Esophagus (tissue), 2 donors: ENCODE data around the gene FANCC. TPM values are rescaled to one million over a fixed set of nuclear protein-coding genes. Genes with fewer than 3 reads are reported as not detected.

Experiments
- H3K27ac ChIP-seq, 2 donors: one replicate each; pipeline ENCODE4 v1.5.1; 2013; ENCODE audit warnings: low read depth in 2 of 2, mild to moderate bottlenecking in 2 of 2, inconsistent platforms in 1 of 2, low read length in 1 of 2, moderate library complexity in 1 of 2
- H3K27me3 ChIP-seq, 2 donors: one replicate each; pipeline ENCODE4 v1.6.1; 2013; ENCODE audit warnings: low read length in 2 of 2, control low read depth in 1 of 2, mild to moderate bottlenecking in 1 of 2; ENCODE audit not compliant: insufficient read depth in 2 of 2, control insufficient read depth in 1 of 2
- H3K36me3 ChIP-seq, 2 donors: one replicate each; pipeline ENCODE4 v1.6.1; 2013; ENCODE audit warnings: low read length in 1 of 2; ENCODE audit not compliant: control insufficient read depth in 2 of 2, insufficient read depth in 2 of 2
- H3K4me1 ChIP-seq, 2 donors: one replicate each; pipeline ENCODE4 v1.6.1; 2013; ENCODE audit warnings: low read length in 1 of 2; ENCODE audit not compliant: control insufficient read depth in 2 of 2, insufficient read depth in 2 of 2
- H3K4me3 ChIP-seq, 2 donors: one replicate each; pipeline ENCODE4 v1.5.1; 2013; ENCODE audit warnings: low read length in 2 of 2, mild to moderate bottlenecking in 2 of 2, low read depth in 1 of 2, moderate library complexity in 1 of 2
- H3K9me3 ChIP-seq, 2 donors: one replicate each; pipeline ENCODE4 v1.6.1; 2013; ENCODE audit warnings: mild to moderate bottlenecking in 2 of 2, low read depth in 1 of 2, low read length in 1 of 2, moderate library complexity in 1 of 2; ENCODE audit not compliant: control insufficient read depth in 2 of 2, insufficient read depth in 1 of 2
- WGBS, 2 donors: extraction: QIAGEN DNeasy Blood & Tissue Kit; methylation state at CpG; one replicate each; pipeline ENCODE4 v1.1.7; 2013; 5-methylcytosine and 5-hydroxymethylcytosine counted together
- polyA plus RNA-seq, 2 donors: library from polyadenylated mRNA; stranded (reverse); fragments of 200-250 nt; gene quantifications; one replicate each; pipeline ENCODE4 v1.2.3, GENCODE V29; 2013
- donor health status: healthy with polysubstance abuse.
- donor health status: Bipolar disorder and iron deficiency.

The FANCC gene
- polyA plus RNA-seq, 2 donors: 2.5 to 3.6 TPM

DNA sequence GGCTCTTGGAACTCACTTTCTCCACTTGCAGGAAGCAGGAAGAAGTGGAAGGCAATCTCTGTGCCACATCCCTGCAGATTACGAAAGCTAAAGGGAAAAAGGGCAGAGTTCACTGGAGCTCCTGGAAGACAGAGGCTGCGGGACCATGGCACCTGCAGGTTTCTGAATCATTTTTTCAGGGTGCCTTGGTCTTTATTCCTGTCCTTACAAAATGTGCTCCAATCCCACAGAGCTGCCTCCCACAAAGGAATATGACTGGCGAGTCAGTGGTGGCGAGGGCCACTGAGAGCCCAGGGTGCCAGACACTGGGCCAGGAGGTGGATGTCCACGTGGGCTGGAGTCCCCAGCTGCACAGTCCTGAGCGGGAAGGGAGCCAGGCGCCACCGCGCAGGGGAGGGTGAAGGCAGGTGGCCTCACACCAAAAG, 183.0 kb downstream of the FANCC start:
- WGBS, 2 donors: 78 to 92% methylated on average over 9 of the region's 9 CpGs

DNA sequence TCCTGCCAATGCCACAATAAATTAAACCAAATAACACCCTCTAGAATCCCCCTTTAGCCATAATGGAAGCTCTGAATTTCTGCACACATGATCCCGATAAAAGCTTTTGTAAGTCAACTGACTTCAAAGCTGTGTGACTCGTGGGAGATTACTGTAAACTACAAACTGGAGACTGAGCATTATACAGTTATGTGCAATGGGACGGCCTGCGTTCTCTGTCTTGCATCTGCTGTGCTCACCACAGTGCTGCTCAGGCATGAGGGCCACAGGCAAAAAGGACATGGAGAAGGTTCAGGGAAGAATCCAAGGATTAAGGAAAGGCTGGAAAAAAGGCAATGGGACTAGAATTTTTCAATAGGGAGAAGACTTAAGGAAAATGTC, 184.2 kb downstream of the FANCC start:
- 78 to 82% methylated on average over 4 of the region's 4 CpGs for WGBS, 2 donors
- no peaks in the 10 kb centered on the region for H3K36me3 ChIP-seq
- no peak overlapping the region for H3K27ac ChIP-seq
- no peaks in the 10 kb centered on the region for H3K4me1 ChIP-seq
- H3K27me3 ChIP-seq: no peaks in the 10 kb centered on the region
- no peaks in the 10 kb centered on the region for H3K9me3 ChIP-seq
- no peak overlapping the region for H3K4me3 ChIP-seq

More for the DNA sequence above, 183.0 kb downstream of the FANCC start:
- Histone ChIP-seq H3K4me3 (no peak overlapping the region), H3K4me1 (no peaks in the 10 kb centered on the region), H3K9me3 (no peaks in the 10 kb centered on the region), H3K27me3 (no peaks in the 10 kb centered on the region), H3K27ac (no peak overlapping the region), H3K36me3 (peaks cover 0 to 2% of the 10 kb centered on the region in 2 donors)

- no peaks in the 10 kb centered on the region for H3K36me3 ChIP-seq
- H3K4me1 ChIP-seq: no peaks in the 10 kb centered on the region
- H3K9me3 ChIP-seq: no peaks in the 10 kb centered on the region
- no peaks in the 10 kb centered on the region for H3K27me3 ChIP-seq
- 79 to 80% methylated on average over 17 of the region's 17 CpGs for WGBS, 2 donors
- H3K27ac ChIP-seq: no peak overlapping the region
- no peak overlapping the region for H3K4me3 ChIP-seq
Observed at GRCh38 chr9:95132366-95133324, 184.9 kb downstream of the FANCC start.

GRCh38 chr9:95131023-95131943, 186.2 kb downstream of the FANCC start:
- no peaks in the 10 kb centered on the region for H3K36me3 ChIP-seq
- peaks cover 0 to 4% of the 10 kb centered on the region in 2 donors for H3K4me1 ChIP-seq
- 26% methylated on average over 7 of the region's 7 CpGs for WGBS, 2 donors
- H3K4me3 ChIP-seq: no peak overlapping the region
- no peaks in the 10 kb centered on the region for H3K9me3 ChIP-seq
- peak overlapping the region in 1 of 2 donors; percentile 12 for H3K27ac ChIP-seq
- H3K27me3 ChIP-seq: no peaks in the 10 kb centered on the region

DNA sequence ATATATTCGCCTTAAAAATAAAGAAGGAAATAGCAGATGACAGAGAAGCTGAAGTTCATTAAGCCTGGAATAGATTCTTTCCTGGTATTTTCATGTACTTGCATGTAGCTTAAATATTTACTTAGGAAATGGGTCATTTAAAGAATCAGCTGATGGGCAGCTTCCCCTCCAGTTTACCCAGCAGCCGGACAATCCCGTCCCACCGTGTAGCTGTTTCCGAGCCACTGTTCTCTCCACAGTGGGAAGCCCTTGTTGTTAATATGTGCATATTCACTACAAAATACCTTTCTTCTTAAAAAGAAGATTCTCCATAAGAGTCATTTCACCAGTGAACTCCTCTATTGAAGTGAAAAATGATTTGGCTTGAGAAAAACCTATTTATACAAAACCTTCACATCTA, 187.0 kb downstream of the FANCC start:
- Histone ChIP-seq H3K27ac (no peak overlapping the region), H3K4me3 (no peak overlapping the region), H3K9me3 (no peaks in the 10 kb centered on the region), H3K4me1 (peaks cover 0 to 4% of the 10 kb centered on the region in 2 donors), H3K27me3 (no peaks in the 10 kb centered on the region), H3K36me3 (no peaks in the 10 kb centered on the region)
- WGBS, 2 donors: 54 to 61% methylated on average over 5 of the region's 5 CpGs

- H3K27me3 ChIP-seq: no peaks in the 10 kb centered on the region
- no peaks in the 10 kb centered on the region for H3K9me3 ChIP-seq
- no peaks in the 10 kb centered on the region for H3K36me3 ChIP-seq
- H3K27ac ChIP-seq: no peak overlapping the region
- no peak overlapping the region for H3K4me3 ChIP-seq
- peaks cover 0 to 4% of the 10 kb centered on the region in 2 donors for H3K4me1 ChIP-seq
- WGBS, 2 donors: 76 to 81% methylated on average over 8 of the region's 8 CpGs
Observed at GRCh38 chr9:95129476-95130291, 187.8 kb downstream of the FANCC start.

GRCh38 chr9:95128177-95128524, 189.4 kb downstream of the FANCC start:
- peaks cover 0 to 9% of the 10 kb centered on the region in 2 donors for H3K4me1 ChIP-seq
- H3K27me3 ChIP-seq: no peaks in the 10 kb centered on the region
- no peak overlapping the region for H3K27ac ChIP-seq
- no peaks in the 10 kb centered on the region for H3K9me3 ChIP-seq
- no peak overlapping the region for H3K4me3 ChIP-seq
- H3K36me3 ChIP-seq: no peaks in the 10 kb centered on the region
- WGBS, 2 donors: 53 to 62% methylated on average over 4 of the region's 4 CpGs

DNA sequence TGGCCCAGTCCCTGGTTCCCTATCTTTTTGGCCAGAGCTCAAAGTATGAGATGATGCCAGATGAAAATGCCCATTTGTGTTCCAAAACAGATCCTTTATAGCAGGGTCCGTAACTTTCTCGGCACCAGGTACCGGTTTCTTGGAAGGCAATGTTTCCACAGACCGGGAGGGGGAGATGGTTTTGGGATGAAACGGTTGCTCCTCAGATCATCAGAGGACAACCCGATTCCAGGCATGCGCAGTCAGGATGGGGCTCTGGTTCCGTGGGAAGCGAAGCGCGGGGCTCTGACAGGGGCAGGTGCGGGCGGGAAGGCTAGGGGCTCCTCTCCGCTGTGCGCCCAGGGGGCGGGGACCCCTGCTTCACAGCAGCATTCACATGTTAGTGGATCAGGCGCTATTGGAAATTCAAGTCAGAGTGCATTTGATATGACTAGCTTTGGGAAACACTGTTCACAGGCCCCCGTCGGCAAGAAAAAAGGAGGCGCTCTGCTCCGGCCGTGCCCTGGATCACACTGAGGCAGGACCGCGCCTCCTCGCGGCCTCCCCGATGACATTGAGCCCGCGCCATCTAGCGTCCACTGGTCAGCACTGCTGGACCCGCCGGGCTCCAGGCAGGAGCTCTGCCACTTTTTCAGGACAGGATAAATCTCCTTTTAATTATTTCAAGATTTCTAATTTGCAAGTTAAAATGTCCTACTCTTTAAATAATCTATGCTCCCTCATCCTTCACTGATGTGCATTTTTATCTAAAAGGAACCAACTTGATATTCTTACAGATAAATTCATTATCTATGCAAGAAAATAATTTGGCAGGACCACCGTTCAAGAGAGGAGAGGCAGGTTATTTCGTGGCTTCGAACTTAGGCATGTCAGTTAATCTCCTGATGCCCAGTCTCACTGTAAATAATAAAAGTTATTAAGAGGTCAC, 190.0 kb downstream of the FANCC start:
- Histone ChIP-seq H3K27ac (peak overlapping the region; percentile 47 to 90), H3K9me3 (no peaks in the 10 kb centered on the region), H3K36me3 (no peaks in the 10 kb centered on the region), H3K4me1 (peaks cover 0 to 9% of the 10 kb centered on the region in 2 donors), H3K4me3 (peak overlapping the region; percentile 32 to 51), H3K27me3 (no peaks in the 10 kb centered on the region)
- 13 to 21% methylated on average over 35 of the region's 35 CpGs for WGBS, 2 donors
